Ecto neural progenitor cell (in vitro differentiated cells): Measurements from ENCODE around the gene KCNV2.

Experiments used
- DNase-seq: peaks from one replicate; pipeline ENCODE4 v3.0.0-alpha.2; 2018; ENCODE audit warnings: low spot score

The KCNV2 gene

DNA sequence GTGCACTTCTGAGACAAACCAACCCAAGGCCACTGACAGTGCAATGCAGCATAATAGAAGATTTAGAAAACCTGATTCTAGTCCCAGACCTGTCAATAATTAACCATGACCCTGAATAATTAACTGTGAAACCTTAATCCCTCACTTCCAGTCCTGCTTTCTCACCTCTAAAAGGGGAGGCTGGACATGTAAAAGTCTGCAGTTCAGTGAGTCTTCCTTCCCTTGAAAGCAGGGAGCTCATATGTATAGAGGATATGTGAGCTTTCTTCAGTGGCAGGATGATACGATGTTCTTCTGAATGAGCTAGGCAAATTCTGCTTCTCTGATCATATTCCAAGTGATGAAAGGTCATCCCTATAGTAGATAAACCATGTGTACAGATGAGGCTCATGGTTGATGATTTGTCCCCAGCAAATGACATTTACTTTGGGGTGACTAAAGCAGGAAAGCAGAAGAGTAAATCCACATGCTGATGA is 2.9 kb downstream of the KCNV2 start:
- DNase-seq = no peak

DNA sequence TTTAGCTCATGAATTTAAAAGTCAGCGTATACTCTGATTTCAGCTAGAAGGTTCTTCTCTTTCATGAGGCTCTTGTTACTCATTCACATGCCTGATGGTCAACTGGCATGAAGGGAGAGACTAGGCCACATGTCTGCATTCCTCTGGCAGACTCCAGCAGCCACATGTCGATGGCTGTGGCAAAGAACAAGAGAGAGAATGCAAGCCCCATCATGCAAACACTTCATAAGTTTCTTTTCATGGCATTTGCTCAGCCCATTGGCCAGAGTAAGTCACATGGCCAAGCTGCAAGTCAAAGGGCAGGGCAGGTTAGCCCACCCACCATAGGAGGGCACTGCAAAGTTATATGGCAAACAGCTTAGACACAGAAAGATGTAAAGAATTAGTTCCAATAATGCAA is 5.4 kb downstream of the KCNV2 start:
- no peak for DNase-seq

DNA sequence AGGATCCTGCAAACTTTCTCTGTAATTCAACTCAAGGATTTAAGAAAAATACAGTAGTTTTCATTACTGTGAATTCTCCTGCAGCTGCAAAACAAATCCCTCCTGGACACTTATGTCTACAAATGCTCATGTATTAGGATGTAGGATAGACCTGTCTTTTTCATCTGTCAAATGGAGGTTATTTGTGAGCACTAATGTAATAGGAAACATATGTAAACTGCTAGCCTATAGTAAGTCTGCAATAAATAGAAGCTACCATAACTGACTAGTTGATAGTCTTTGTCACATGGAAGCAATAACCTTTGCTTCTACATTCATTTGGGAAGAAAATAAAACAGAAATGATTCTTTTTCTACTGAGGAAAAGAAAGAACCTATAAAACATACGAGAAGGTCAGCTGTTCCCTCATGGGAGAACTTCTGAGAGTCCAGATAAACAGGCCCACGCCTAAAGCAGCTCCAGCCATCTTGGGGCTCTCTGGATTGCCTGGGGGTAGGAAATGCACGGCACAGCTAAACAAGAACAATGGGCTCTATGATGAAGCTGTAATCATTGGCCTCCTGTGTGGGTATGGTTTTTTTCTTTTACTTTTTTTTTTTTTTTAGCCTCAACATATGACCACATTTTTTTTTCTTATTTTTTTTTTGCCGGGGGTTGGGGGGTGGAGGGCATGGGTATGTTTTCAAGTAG is 6.2 kb downstream of the KCNV2 start:
- no peak for DNase-seq

DNA sequence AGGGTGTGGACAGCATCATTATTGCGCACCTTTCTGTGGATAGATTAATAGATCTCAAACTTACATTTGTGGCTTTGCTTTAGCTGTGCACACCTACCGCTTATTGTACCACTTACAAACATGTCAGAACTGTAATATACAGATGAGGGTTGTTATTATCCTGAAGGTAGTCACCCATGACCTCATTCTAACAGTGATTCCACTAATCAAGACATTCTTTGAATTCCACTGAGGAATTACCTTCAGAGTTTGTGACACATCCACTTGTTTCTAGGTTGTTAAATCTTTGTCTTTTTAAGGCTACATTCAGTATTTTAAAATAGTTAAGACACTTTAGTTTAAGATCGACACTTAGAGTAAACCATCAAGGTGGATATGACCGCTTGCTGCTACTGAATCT is 7.8 kb downstream of the KCNV2 start:
- no peak for DNase-seq

DNA sequence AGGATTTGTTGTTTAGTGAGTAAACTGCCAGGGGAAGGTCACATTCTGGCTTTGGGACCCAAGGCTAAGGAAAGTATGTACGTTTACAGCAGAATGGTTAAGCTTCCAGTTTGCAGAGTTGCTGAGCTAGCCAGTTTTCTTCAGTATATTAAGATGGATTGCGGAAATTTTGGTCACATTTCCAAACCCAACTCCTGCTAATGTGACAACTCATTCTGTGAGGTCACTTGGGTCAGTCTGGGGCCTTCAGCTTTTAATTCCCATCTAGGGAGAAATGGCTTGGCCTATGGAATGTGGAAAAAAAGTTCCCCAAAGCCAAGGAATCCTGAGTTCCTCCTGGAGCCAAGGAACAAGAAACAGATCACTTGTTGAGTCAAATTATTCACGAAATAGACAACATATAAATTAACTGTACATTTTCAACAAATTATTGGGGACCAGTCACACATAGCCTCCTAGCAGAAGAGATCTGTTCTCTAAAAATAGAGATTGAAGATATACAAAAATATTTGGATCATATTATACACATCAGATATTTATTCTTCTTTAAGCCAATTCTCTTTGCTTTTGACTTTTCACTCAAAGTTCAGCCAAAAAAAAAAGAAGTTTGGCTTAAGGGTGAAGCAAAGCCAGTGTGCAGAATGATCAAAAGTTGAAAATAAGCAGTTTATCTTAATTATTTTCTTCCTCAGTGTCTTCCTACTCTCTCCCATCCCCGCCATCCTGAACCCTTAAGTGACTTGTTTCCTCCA is 8.8 kb downstream of the KCNV2 start:
- DNase-seq = no peak

DNA sequence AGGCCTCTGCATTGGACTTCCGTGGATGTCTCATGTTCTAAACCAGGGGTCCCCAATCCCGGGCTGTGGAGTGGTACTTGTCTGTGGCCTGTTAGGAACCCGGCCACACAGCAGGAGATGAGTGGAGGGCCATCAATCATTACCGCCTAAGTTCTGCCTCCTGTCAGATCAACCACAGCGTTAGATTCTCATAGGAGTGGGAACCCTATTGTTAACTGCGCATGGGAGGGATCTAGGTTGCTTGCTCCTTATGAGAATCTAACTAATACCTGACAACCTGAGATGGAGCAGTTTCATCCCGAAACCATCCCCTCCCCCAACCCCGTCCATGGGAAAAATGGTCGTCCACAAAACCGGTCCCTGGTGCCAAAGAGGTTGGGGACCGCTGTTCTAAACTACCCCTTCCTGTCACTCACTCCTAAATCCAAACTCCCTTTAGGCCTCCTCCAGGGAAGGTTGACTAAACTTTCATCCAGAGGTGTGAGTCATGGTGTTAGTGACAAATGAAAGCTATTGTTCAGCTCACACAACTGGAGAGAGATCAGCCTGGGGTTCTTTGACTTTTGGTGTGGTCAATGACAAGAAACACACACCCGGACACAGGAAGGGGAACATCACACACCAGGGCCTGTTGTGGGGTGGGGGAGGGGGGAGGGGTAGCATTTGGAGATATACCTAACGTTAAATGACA is 9.5 kb downstream of the KCNV2 start:
- DNase-seq = no peak

DNA sequence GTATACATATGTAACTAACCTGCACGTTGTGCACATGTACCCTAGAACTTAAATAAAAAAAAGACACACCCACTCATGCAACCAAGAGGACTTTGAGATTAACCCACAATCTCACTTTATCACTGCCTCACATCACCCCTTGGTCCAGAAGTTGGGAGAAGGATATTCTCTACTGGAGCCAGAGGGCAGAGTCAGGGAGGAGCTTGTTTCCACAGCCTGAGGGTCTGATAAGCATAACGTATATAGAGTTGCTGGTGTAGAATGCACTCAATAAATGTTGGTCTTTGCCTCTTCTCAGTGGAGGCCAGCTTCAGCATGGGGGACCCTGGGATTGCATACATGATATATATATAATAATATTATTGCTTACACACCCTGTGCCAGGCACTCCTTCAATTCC is 10.1 kb downstream of the KCNV2 start:
- no peak for DNase-seq

DNA sequence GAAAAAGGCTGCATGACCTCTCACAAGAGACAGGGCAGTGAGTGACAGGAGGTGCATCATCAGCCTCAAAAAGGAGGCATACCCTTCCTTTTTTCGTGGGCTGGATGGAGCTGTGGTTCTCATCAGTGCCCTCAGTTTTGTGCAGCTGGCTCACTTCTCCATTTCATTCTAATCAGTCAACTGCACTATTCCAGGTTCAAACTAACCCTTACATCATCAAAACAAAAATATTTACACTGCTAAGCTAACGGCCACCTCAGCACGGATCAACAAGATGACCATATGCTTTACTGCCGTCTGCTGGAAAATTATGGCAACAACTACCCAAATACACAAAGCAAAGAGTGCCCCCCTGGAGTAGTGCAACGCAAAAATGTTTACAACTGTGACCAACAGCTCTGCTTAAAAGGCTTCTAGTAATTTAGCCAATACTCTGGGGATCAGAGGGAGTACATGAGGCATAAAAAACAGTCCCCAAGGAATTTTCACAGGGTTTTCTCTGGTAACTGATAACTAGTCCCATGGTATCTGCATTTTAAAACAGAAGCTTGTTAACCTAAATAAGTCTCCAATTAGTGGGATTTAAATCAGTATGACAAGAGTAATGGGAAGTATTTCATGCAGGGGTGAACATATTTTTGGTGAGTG is 10.8 kb downstream of the KCNV2 start:
- no peak for DNase-seq

DNA sequence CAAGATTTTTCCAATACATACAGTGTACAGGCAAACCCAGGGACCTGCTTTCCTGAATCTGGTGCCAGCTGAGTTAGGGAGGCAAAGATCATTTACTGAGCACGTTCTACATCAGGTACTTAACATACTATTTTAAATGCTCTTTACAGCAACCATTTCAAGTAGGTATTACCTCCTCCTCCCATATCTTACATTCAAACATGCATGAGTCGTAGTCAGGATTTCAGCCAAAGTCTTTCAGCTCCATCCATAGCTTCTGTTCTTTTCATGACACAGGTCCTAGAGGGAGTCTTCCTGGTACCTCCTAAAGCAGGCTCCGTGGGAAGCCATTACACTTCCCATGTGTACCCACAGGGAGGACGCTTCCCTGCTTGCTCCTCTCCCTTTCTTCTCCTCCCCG is 11.7 kb downstream of the KCNV2 start:
- no peak for DNase-seq

DNA sequence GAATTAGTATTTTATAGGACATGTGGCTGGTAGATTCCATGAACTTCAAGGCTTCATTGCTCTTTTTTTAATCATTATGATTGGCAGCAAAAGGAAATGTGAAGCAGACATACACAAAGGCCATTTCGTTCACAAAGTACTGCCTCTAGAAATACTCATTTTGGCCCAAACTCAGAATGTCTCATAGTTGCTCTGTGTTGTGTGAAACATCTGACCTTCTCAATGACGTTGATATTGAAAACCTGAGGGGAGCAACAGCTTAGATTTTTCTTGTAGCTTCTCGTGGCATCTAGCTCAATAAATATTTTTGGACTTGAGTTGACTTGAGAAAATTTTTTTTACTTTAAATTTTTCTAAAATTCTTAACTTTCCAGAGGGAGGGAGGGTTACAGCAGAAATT is 12.4 kb downstream of the KCNV2 start:
- no peak for DNase-seq

DNA sequence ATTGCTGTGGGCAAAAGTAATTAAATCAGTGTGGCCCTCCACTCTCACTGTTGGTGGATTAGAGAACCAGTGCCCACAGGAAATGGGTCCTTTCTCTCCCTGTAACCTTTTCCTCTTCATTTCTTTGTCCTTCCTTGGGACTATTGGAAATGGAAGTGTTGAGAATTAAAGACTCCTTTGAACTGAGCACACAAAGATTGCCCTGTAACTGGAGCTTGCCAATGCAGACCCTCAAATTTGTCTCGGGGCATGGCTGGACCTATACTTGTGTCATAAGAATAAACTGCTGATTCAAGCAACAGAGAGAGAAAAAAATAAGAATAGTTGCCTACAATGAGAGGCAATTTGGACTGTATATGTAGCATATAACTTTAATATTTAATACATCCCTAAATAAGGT is 13.7 kb downstream of the KCNV2 start:
- DNase-seq = no peak

DNA sequence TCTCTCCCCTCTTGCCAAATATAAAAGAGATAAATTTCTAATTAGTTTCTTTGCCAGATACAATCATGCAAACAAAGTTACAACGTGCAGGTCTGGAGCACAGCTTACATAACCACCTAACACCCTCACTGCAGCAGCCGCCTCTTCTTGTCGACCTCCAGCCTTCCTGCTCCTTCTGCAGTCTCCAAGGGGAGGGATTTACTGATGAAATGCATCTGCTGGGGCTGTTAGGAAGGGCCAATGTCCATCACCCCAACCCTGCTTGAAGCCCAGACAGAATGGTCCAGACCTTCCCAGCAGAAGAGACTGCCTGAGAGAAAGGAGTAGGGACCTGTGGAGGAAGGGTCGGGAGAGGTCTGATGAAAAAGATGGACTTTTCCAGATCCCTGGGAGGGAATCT is 15.2 kb downstream of the KCNV2 start:
- no peak for DNase-seq

DNA sequence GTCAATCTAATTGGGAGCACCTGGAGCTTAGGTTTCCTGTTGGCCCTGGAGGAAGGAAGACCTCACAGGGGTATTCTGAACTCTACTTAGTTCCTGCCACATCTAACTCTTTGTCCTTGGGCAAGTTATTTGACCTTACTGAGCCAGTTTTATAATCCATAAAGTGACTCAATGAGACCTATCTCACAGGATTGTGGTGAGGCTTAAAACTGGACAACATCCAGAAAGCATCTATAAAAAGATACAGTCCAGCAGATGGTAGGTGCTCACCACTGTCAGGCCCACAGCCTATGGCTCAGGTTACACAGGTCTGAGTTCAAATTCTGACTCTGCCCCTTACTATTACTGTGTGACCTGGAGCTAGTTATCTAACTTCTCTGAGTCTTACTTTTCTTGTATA is 23.3 kb downstream of the KCNV2 start:
- DNase-seq = no peak

DNA sequence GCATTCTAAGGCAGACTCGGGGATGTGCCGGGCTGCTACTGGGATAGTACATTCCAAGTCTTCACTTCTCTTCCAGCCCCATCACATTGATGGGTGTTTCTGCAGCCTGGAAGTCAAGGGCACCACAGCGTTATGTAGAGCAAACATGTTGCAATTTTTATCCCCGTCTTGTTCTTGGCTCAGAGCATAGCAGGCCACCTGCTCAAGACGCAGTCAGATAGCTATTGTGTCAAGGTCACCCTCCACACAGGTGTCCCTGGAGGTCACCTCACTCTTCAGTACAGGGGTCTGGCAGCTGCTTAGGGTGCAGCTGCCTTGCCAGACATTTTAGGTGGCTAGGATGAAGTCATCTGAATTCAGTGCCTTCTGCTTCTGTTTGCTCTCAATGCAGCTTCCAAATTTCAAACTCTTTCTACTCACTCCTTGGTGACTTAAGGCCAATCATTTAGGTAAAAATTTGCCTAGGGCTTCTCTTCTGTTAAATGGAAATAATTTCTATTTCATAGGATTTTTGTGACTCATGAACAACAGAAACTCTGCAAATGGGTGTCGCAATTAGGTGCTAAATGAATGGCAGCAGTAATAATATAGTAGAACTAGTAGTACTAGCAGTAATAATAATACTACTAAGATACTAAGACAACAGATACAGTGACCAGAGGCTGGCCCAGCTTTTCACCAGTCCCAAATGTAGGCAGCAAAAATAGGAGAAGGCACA is 24.3 kb downstream of the KCNV2 start:
- DNase-seq = no peak

DNA sequence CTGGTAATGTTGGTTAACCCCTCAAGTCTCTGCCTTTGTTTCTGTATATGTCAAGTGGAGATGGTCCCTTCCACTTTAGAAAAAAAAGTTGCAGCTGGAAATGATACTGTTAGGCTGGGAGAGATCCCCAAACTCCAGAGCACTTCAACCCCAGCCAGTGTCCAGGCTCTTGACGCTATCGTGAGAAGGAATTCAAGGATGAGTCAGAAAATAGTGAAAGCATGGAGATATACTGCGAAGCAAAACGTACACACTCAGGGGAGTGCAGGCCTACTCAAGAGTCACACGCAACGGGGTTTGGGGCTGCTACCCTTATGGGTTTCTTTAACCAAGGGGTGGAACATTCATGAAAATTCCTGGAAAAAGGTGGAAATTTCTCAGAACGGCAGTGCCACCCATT is 24.9 kb downstream of the KCNV2 start:
- no peak for DNase-seq

DNA sequence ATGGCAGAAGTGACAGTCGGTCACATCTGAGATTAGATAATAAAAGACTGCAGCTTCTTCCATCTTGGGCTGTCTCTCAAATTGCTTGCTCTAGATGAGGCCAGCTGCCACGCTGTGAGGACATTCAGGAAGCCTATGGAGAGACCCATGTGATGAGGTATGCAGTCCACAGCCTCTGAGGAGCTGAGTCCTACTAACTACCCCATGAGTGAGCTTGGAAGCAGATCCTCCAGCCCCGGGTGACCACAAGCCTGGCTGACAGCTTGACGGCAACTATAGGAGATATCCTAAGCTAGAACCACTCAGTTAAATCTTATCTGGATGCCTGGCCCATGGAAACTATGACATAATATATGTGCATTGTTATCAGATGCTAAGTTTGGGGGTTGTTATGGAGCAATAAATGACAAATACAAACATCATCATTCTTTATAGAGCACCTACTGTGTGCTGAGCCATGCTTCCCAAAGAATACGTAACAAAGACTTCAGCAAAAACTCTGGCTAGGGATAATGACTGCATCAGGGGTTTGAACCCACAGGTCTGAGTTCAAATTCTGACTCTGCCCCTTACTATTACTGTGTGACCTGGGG is 26.7 kb downstream of the KCNV2 start:
- DNase-seq = no peak

DNA sequence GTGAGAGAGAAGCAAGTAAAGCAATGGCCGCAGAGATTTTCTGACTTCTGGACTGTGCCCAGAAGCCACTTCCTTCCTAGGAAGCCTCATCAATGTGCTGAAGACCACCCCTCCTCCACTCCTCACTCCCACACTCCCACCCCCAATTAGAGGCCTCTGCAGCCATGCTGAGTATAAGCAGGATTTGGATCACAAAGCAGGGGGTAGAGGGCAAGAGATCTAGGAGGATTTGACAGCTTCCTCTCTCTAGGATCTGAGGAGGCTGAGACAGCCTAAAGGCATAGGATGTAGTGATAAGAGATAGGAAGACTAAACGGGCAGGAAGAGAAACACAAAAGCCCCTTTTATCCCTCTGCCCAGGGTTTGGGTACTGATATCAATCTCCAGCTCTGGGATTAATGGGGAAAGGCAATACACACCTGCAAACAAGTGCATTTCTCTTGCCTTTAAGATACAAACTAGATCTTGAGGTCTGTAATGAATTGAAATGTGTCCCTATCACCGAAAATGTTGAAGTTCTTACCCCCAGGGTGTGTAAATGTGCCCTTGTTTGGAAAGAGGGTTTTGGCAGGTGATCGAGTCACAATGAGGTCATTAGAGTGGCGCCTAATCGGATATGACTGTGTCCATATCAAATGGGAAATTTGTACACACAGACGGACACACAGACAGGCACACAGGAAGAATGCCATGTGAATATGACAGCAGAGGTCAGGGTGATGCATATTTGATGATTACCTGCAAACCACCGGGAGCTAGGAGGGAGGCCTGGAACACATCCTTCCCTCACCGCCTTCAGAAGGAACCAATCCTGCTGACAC is 28.5 kb downstream of the KCNV2 start:
- peak; percentile 67 for DNase-seq

DNA sequence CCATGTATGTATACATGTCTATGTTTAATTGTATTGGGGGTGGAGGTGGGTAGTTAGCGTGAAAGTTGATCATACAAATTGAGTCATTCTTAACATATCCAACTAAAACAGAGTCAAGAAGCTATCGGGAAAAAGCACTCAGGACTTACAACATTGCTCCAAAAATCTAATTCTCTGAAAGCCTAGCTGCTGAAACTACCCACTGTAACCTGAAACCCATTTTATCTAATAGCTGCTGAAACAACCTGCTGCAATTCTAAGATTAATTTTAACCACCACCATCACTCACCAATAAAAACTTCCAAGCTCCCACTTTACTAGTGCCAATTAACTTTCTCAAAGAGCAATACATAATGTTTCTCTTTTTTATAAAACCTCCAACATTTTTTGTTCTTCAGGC is 32.2 kb downstream of the KCNV2 start:
- DNase-seq = no peak

DNA sequence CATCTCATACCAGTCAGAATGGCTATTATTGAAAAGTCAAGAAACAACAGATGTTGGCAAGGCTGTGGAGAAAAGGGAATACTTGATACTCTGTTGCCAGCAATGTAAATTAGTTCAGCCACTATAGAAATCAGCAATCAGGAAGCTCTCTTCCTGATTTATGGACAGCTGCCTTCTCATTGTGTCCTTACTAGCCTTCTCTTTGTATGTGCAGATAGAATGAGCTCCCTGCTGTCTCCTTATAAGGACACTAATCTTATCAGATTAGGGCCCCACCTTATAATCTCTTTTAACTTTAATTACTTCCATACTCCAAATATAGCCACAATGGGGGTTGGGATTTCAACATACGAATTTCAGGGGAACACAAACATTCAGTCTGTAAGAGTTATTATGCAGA is 38.0 kb downstream of the KCNV2 start:
- DNase-seq = no peak

DNA sequence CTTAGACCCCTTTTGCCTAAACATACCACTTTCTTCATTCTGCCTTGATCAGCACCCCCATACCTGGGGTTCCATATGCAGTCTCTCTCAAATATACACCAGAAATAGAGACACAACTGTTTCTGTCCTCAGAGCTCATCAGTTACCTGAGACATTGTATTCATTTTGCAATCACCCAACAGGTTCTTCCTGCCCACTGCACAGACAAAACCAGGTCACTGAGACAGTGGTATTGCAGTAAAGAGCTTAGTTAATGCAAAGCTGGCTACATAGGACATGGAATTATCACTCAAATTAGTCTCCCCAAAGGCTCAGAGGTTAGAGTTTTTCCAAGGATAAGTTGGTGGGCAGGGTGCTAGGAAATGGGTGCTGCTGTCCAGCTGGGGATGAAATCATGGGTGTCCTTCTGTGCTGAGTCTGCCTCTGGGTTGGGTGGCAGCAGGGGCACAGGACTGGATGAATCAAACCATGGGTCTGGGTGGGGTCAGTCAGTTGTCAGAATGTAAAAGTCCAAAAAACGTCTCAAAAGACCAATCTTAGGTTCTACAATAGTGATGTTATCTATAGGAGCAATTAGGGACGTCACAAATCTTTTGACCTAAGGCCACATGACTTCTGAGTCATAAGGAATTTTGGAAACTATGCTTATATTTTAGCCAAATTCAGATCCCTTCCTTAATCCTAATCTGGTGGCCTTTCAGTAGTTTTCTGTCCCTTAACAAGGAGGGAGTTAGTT is 41.0 kb downstream of the KCNV2 start:
- no peak for DNase-seq
